ENCODE results near the gene EVA1B. TPM values are rescaled to one million over a fixed set of nuclear protein-coding genes. Genes with fewer than 3 reads are reported as not detected.
A peak's percentile ranks its signal among the peaks of the same experiment; 100 is the strongest.

EVA1B gene
- polyA plus RNA-seq, 1 donor (not counting 4 experiments of a cell fraction or from before 2014, with no cell fraction given): 2.4 TPM

DNA sequence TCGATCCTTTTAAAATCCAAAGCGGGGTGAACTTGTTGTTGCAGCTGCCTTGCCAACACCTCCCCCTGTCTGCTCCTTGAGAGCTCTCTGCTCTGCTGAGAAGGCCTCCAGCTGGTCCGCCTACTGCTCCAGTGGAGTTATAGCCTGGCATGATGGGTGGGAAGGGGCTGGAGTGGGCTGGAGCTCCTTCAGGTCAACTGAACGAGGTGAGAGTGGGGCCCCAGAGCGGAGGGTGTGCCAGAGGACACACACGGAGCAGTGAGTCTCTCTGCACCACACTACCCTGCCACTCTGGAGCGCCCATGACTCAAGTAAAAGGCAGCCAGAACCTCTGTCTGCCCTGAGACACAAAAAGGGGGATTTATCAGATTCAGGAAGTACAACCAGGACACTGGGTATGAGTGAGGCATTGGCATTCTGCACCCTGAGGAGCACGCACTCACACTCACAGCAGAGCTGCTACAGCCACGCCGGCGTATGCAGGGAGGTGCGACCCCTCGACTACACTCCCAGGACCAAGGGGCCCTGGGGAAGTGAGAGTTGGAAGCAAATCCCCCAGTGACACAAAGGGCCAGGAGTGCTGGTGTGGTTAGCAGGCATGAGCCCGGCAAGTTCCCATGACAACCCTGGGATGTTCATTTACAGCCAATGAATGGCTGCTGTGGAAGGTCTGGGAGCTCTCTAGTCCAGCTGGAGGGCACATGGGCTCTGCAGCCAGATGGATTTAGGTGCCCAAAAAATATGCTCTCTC lies 28.0 kb upstream of the EVA1B start:
- Histone ChIP-seq H3K9me3 (ENCODE audit: control insufficient read depth, low read depth, low read length) (no peaks in the 10 kb centered on the region), H3K36me3 (ENCODE audit: control insufficient read depth in 2 of 2, extremely low read depth in 1 of 2, insufficient read depth in 2 of 2, low read length in 2 of 2) (peaks cover 44 to 64% of the 10 kb centered on the region in 2 experiments), H3K4me3 (ENCODE audit: control insufficient read depth in 2 of 3, extremely low read depth in 1 of 3, insufficient read depth in 2 of 3, low read depth in 1 of 3, low read length in 3 of 3) (peak overlapping the region in 2 of 3 experiments; percentile 51 to 52), H2AFZ (ENCODE audit: control insufficient read depth, low read length) (no peak overlapping the region), H3K27ac (ENCODE audit: control insufficient read depth, insufficient read depth, low read length) (peak overlapping the region; percentile 96), H3K4me2 (ENCODE audit: control insufficient read depth, extremely low read depth, insufficient read depth, low read depth, low read length) (peak overlapping the region; percentile 87), H3K4me1 (ENCODE audit: control insufficient read depth, extremely low read depth, insufficient read depth, low read length) (peaks cover 49% of the 10 kb centered on the region), H3K27me3 (ENCODE audit: control insufficient read depth, extremely low read depth, insufficient read depth, low read length) (no peaks in the 10 kb centered on the region), H4K20me1 (ENCODE audit: control insufficient read depth, extremely low read depth, insufficient read depth, low read length) (no peaks in the 10 kb centered on the region), H3K9ac (ENCODE audit: control insufficient read depth, extremely low read depth, insufficient read depth, low read length) (peak overlapping the region; percentile 78), H3K9me1 (ENCODE audit: control insufficient read depth, extremely low read depth, insufficient read depth, low read length) (peaks cover 6% of the 10 kb centered on the region), H3K79me2 (ENCODE audit: control insufficient read depth, insufficient read depth, low read length) (no peaks in the 10 kb centered on the region)
- DNase-seq (ENCODE audit: low read depth, low spot score) (no peak), FAIRE-seq (peak; percentile 95)
- dilution Hi-C loops (cut with MboI; ENCODE audit: extremely low pct_ligation_motif_present, low sequenced_read_pairs): no loop called here
- TF ChIP-seq, protein P1, sequence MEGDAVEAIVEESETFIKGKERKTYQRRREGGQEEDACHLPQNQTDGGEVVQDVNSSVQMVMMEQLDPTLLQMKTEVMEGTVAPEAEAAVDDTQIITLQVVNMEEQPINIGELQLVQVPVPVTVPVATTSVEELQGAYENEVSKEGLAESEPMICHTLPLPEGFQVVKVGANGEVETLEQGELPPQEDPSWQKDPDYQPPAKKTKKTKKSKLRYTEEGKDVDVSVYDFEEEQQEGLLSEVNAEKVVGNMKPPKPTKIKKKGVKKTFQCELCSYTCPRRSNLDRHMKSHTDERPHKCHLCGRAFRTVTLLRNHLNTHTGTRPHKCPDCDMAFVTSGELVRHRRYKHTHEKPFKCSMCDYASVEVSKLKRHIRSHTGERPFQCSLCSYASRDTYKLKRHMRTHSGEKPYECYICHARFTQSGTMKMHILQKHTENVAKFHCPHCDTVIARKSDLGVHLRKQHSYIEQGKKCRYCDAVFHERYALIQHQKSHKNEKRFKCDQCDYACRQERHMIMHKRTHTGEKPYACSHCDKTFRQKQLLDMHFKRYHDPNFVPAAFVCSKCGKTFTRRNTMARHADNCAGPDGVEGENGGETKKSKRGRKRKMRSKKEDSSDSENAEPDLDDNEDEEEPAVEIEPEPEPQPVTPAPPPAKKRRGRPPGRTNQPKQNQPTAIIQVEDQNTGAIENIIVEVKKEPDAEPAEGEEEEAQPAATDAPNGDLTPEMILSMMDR (optimal IDR thresholded peaks at IDR 0.05 in 1 of 3, IDR thresholded peaks at IDR 0.05 in 1 of 3, conservative IDR thresholded peaks at IDR 0.05 in 1 of 3; ENCODE audit: extremely low read depth in 1 of 3, insufficient read depth in 2 of 3, low read length in 3 of 3): peak in 1 of 3 experiments; percentile 8
- no peak for TF ChIP-seq EZH2 (IDR thresholded peaks at IDR 0.05; ENCODE audit: low read length)

GRCh38 chr1:36350659-36351226 lies 27.3 kb upstream of the EVA1B start:
- TF ChIP-seq, protein P1 (optimal IDR thresholded peaks at IDR 0.05 in 1 of 3, IDR thresholded peaks at IDR 0.05 in 1 of 3, conservative IDR thresholded peaks at IDR 0.05 in 1 of 3; ENCODE audit: extremely low read depth in 1 of 3, insufficient read depth in 2 of 3, low read length in 3 of 3): no peak
- TF ChIP-seq EZH2 (IDR thresholded peaks at IDR 0.05; ENCODE audit: low read length): no peak
- Histone ChIP-seq H3K4me3 (ENCODE audit: control insufficient read depth in 2 of 3, extremely low read depth in 1 of 3, insufficient read depth in 2 of 3, low read depth in 1 of 3, low read length in 3 of 3) (peak overlapping the region in 2 of 3 experiments; percentile 51 to 52), H2AFZ (ENCODE audit: control insufficient read depth, low read length) (peak overlapping the region; percentile 13), H3K36me3 (ENCODE audit: control insufficient read depth in 2 of 2, extremely low read depth in 1 of 2, insufficient read depth in 2 of 2, low read length in 2 of 2) (peaks cover 44 to 61% of the 10 kb centered on the region in 2 experiments), H3K27ac (ENCODE audit: control insufficient read depth, insufficient read depth, low read length) (peak overlapping the region; percentile 96), H3K9me3 (ENCODE audit: control insufficient read depth, low read depth, low read length) (no peaks in the 10 kb centered on the region), H3K9me1 (ENCODE audit: control insufficient read depth, extremely low read depth, insufficient read depth, low read length) (peaks cover 6% of the 10 kb centered on the region), H3K27me3 (ENCODE audit: control insufficient read depth, extremely low read depth, insufficient read depth, low read length) (no peaks in the 10 kb centered on the region), H3K4me2 (ENCODE audit: control insufficient read depth, extremely low read depth, insufficient read depth, low read depth, low read length) (peak overlapping the region; percentile 87), H4K20me1 (ENCODE audit: control insufficient read depth, extremely low read depth, insufficient read depth, low read length) (no peaks in the 10 kb centered on the region), H3K9ac (ENCODE audit: control insufficient read depth, extremely low read depth, insufficient read depth, low read length) (peak overlapping the region; percentile 78), H3K79me2 (ENCODE audit: control insufficient read depth, insufficient read depth, low read length) (no peaks in the 10 kb centered on the region), H3K4me1 (ENCODE audit: control insufficient read depth, extremely low read depth, insufficient read depth, low read length) (peaks cover 49% of the 10 kb centered on the region)
- no peak for FAIRE-seq
- no peak for DNase-seq (ENCODE audit: low read depth, low spot score)
- dilution Hi-C loops (cut with MboI; ENCODE audit: extremely low pct_ligation_motif_present, low sequenced_read_pairs): no loop called here
